ENCODE results near the gene ACSL4.

The ACSL4 gene

DNA sequence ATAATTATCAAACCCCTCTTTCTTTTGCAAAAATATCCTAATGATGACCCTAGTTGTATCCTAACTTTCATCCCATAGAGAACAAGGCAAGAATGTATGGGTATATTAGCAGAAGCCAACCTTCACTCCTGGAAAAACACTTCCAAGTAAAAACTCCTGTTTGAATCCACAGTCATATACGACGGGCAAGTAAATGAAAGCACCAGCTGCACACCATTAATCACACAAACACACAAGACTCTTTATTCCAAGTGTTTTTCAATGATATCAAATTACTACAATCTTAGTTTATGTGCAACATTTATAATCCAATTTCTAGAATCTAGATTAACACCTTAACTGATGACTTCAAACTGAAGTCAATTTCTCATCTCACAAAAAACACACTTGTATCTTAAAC is 22.9 kb downstream of the ACSL4 start:
- H3K4me3 ChIP-seq (ENCODE audit: low read depth, low read length) = no peak overlapping the region
- TF ChIP-seq, protein P1, sequence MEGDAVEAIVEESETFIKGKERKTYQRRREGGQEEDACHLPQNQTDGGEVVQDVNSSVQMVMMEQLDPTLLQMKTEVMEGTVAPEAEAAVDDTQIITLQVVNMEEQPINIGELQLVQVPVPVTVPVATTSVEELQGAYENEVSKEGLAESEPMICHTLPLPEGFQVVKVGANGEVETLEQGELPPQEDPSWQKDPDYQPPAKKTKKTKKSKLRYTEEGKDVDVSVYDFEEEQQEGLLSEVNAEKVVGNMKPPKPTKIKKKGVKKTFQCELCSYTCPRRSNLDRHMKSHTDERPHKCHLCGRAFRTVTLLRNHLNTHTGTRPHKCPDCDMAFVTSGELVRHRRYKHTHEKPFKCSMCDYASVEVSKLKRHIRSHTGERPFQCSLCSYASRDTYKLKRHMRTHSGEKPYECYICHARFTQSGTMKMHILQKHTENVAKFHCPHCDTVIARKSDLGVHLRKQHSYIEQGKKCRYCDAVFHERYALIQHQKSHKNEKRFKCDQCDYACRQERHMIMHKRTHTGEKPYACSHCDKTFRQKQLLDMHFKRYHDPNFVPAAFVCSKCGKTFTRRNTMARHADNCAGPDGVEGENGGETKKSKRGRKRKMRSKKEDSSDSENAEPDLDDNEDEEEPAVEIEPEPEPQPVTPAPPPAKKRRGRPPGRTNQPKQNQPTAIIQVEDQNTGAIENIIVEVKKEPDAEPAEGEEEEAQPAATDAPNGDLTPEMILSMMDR (IDR thresholded peaks at IDR 0.05; ENCODE audit: low read depth, low read length) = no peak

GRCh38 chrX:109709129-109709631 is 23.9 kb downstream of the ACSL4 start:
- no peak overlapping the region for H3K4me3 ChIP-seq (ENCODE audit: low read depth, low read length)
- TF ChIP-seq, protein P1 (IDR thresholded peaks at IDR 0.05; ENCODE audit: low read depth, low read length) = no peak

DNA sequence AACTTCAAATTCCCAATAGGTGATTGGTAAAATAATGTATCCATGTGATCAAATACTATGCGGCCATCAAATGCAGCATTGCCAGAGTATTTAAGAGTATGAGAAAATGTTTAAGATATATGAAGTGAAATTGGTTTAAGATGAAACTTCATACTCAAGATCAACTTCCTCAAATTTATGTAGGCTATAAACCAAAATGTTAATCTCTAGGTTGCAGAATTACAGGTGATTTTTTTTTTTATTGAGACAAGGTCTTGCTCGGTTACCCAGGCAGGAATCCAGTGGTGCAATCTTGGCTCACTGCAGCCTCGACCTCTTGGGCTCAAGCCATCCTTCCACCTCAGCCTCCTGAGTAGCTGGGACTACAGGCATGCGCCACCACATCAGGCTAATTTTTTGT is 25.3 kb downstream of the ACSL4 start:
- TF ChIP-seq, protein P1 (IDR thresholded peaks at IDR 0.05; ENCODE audit: low read depth, low read length) = no peak
- no peak overlapping the region for H3K4me3 ChIP-seq (ENCODE audit: low read depth, low read length)

DNA sequence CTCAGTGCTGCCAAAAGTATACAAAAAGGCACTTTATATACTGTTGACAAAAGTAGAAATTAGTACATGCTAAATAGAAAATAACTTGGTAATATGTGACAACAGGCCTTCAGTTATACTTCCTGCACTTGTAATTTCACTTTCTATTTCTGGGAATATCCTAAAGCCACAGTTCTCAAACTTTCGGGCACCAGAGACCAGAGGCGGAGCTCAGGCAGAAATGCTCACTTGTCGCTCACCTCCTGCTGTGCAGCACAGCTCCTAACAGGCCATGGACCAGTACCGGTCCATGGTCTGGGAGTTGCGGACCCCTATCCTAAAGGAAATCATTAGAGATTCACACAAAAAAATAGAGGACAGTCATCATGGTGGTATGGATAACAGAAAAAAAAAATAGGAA is 25.7 kb downstream of the ACSL4 start:
- H3K4me3 ChIP-seq (ENCODE audit: low read depth, low read length) = no peak overlapping the region
- TF ChIP-seq, protein P1 (IDR thresholded peaks at IDR 0.05; ENCODE audit: low read depth, low read length) = no peak

DNA sequence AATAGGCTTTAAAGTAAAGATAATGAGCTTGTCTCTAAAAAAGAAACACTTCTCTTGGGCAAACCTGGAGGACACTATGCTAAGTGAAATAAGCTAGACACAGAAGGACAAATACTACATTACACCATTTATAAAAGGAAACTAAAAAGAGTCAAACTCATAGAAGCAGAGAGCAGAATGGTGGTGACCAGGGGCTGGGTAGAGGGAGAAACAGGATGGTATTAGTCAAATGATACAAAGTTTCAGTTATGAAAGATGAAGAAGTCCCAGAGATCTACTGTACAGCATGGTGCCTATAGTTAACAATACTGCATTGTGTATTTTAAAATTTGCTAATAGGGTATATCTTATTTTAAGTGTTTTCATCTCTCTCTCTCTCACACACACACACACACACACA is 28.5 kb downstream of the ACSL4 start:
- TF ChIP-seq, protein P1 (IDR thresholded peaks at IDR 0.05; ENCODE audit: low read depth, low read length) = no peak
- no peak overlapping the region for H3K4me3 ChIP-seq (ENCODE audit: low read depth, low read length)

DNA sequence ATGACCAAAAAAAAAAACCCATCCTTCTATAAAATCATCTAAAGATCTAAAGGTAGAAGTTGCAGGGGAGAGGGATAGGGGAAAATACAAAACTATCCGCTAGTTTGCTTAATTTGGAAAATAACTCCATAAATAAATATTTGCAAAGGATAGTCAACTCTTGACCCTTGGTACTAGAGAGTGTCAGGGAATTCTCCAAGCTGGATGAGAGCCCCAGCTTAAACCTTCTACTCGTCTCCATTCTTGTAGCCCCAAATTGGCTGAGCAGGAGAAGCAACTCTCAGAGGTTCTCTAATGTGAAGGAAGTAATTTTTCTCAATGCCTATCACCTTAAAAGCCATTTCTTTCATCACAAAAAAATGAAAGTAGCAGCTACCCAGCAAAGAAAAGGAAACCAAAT is 35.2 kb downstream of the ACSL4 start:
- H3K4me3 ChIP-seq (ENCODE audit: low read depth, low read length) = no peak overlapping the region
- TF ChIP-seq, protein P1 (IDR thresholded peaks at IDR 0.05; ENCODE audit: low read depth, low read length) = no peak

- TF ChIP-seq, protein P1 (IDR thresholded peaks at IDR 0.05; ENCODE audit: low read depth, low read length) = no peak
- H3K4me3 ChIP-seq (ENCODE audit: low read depth, low read length) = no peak overlapping the region
Measured at GRCh38 chrX:109696146-109696740, 36.8 kb downstream of the ACSL4 start.
